Measurements from ENCODE around the gene FRRS1.

- TF ChIP-seq POLR2AphosphoS5 (IDR thresholded peaks at IDR 0.05) (no peak), POLR2A (IDR thresholded peaks at IDR 0.05) (no peak), CTCF (IDR thresholded peaks at IDR 0.05) (no peak), EP300 (IDR thresholded peaks at IDR 0.05) (no peak)
These were observed 89.6 kb downstream of the FRRS1 start for GRCh38 chr1:99676876-99677275.
